NCI-H510A (cell line): Measurements from ENCODE around the gene ORM2.

ENCODE experiments used
- DNase-seq: peaks from one replicate; lab custom pipeline; 2025; lab: John Stamatoyannopoulos, UW

The ORM2 gene

GRCh38 chr9:114349713-114350480 is 20.2 kb downstream of the ORM2 start:
- no peak for DNase-seq

GRCh38 chr9:114350636-114351401 is 21.1 kb downstream of the ORM2 start:
- DNase-seq, result no peak

- no peak for DNase-seq
These were observed 22.3 kb downstream of the ORM2 start for GRCh38 chr9:114351932-114352331.

- DNase-seq, result no peak
These were observed 26.2 kb downstream of the ORM2 start for GRCh38 chr9:114355821-114356220.

- no peak for DNase-seq
These were observed 27.1 kb downstream of the ORM2 start for GRCh38 chr9:114356792-114357191.

- DNase-seq, result no peak
These were observed 27.7 kb downstream of the ORM2 start for GRCh38 chr9:114357360-114357759.

- DNase-seq, result no peak
These were observed 28.3 kb downstream of the ORM2 start for GRCh38 chr9:114357911-114358328.

- no peak for DNase-seq
These were observed 30.1 kb downstream of the ORM2 start for GRCh38 chr9:114359801-114360200.

GRCh38 chr9:114361542-114361941 is 31.9 kb downstream of the ORM2 start:
- no peak for DNase-seq

GRCh38 chr9:114362394-114362793 is 32.7 kb downstream of the ORM2 start:
- DNase-seq, result no peak

GRCh38 chr9:114363424-114363823 is 33.8 kb downstream of the ORM2 start:
- DNase-seq, result no peak

GRCh38 chr9:114364134-114365041 is 34.7 kb downstream of the ORM2 start:
- DNase-seq, result no peak

- DNase-seq, result no peak
These were observed 35.5 kb downstream of the ORM2 start for GRCh38 chr9:114365194-114365593.

GRCh38 chr9:114366334-114367128 is 36.9 kb downstream of the ORM2 start:
- DNase-seq, result no peak

GRCh38 chr9:114367366-114367765 is 37.7 kb downstream of the ORM2 start:
- no peak for DNase-seq

GRCh38 chr9:114367772-114368569 is 38.3 kb downstream of the ORM2 start:
- DNase-seq, result no peak

- DNase-seq, result no peak
These were observed 39.8 kb downstream of the ORM2 start for GRCh38 chr9:114369216-114370130.

GRCh38 chr9:114370251-114370967 is 40.7 kb downstream of the ORM2 start:
- no peak for DNase-seq

- no peak for DNase-seq
These were observed 41.3 kb downstream of the ORM2 start for GRCh38 chr9:114370968-114371320.
